ENCODE data around the gene ENGASE.

ENGASE gene

GRCh38 chr17:79133985-79134384 lies 59.4 kb downstream of the ENGASE start:
- TF ChIP-seq CTCF (IDR thresholded peaks at IDR 0.05; ENCODE audit: control insufficient read depth, insufficient read depth, low read depth, low read length, missing control alignments): no peak
- DNase-seq (ENCODE audit: low read depth): no peak
- no peak overlapping the region for H3K4me3 ChIP-seq (ENCODE audit: control insufficient read depth, low read depth, low read length)

GRCh38 chr17:79135011-79135410 lies 60.4 kb downstream of the ENGASE start:
- no peak for TF ChIP-seq CTCF (IDR thresholded peaks at IDR 0.05; ENCODE audit: control insufficient read depth, insufficient read depth, low read depth, low read length, missing control alignments)
- no peak overlapping the region for H3K4me3 ChIP-seq (ENCODE audit: control insufficient read depth, low read depth, low read length)
- no peak for DNase-seq (ENCODE audit: low read depth)

- no peak for TF ChIP-seq CTCF (IDR thresholded peaks at IDR 0.05; ENCODE audit: control insufficient read depth, insufficient read depth, low read depth, low read length, missing control alignments)
- no peak for DNase-seq (ENCODE audit: low read depth)
Measured at GRCh38 chr17:79135628-79136405, 61.2 kb downstream of the ENGASE start.

More at GRCh38 chr17:79135628-79136405, 61.2 kb downstream of the ENGASE start:
- no peak overlapping the region for H3K4me3 ChIP-seq (ENCODE audit: control insufficient read depth, low read depth, low read length)
